Measurements from ENCODE around the gene MAGI2.
A peak's percentile ranks its signal among the peaks of the same experiment; 100 is the strongest.
"Not testable (repeated sequence)": the region's sequence is repeated elsewhere in the genome, so short reads cannot be mapped to it uniquely, and the experiment has no call there.

The MAGI2 gene

DNA sequence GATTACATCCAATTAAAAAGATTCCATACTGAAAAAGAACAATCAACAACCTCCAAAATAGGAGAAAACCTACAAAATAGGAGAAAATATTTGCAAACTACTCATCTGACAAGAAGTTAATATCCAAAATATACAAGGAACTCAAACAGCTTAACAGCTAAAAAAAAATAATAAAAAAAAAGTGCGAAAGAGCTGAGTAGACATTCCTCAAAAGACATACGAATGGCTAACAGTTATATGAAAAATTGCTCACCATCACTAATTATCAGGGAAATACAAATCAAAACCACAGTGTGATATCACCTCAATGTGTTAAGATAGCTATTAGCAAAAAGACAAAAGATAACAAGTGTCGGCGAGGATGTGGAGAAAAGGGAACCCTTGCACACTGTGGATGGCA lies 1204.6 kb downstream of the MAGI2 start:
- DNase-seq = no peak

DNA sequence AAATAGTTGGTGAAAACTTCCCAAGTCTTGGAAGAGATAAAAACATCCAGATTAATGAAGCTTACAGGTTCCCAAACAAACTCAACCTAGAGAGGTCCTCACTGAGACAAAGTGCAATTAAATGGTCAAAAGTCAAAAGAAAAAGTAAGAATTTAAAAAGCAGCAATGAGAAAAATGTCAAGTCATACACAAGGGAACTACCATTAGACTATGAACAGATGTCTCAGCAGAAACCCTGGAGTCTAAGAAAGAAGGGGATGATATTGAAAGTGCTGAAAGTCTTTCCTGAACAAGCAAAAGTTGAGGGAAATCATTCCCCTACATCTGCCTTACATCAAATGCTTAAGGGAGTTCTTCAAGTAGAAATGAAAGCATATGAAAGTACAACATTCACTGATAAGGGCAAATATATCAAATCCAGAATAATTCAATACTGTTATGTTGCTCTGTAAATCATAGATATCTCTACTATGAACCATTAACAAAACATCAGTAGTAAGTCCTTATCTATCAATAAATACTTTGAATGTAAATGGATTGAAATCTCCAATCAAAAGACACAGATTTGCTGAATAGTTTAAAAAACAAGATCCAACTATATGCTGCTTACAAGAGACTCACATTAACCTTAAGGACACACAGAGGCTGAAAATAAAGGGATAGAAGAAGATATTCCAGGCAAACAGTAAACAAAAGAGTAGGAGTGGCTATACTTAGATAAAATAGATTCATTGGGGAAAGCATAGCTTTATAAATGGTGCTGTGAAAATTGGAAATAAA lies 1205.4 kb downstream of the MAGI2 start:
- DNase-seq = no peak

DNA sequence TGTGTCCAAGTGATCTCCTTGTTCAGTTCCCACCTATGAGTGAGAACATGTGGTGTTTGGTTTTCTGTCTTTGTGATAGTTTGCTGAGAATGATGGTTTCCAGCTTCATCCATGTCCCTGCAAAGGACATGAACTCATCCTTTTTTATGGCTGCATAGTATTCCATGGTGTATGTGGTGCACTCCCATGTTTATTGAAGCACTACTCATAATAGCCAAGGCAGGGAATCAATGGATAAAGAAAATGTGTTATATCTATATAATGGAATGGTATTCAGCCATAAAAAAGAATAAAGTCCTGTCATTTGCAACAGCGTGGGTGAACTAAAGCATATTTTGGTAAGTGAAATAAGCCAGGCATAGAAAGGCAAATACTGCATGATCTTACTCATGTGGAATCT lies 1213.3 kb downstream of the MAGI2 start:
- DNase-seq = not testable (repeated sequence)

DNA sequence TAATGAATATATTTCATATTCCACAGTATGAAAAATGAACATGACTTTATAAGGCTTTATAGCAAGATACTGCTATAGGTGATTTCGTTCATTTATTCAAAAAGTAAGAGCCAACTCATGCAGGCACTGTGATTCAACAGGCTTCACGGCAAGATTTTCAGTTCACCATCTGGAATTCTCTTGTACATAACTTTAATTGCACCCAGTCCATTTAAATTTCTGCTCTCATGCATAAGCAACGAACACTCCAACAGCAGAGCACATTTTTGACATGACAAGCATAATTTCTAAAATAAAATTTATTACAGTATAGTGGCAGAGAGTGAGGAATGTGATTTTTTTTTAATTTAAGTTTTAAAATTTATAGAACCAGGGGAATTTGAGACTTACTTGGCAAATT lies 1218.8 kb downstream of the MAGI2 start:
- DNase-seq = no peak

DNA sequence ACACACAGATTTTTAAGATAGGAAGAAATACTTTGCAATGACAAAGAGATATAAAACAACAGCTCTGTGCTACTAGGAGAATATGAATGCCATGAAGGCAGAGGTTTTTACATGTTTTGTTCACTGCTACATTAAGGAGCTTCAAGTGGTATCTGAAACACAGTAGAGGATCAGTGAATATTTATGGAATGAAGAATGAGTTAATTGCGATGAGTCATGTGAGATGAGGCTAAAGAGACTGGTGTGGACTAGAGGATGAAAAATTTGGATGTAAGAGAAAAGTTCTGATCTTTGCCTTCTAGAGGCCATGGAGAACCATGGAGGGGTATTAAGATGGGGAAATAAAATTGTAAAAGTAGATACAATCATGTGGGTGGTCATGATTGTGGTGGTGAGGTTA lies 1220.7 kb downstream of the MAGI2 start:
- no peak for DNase-seq

DNA sequence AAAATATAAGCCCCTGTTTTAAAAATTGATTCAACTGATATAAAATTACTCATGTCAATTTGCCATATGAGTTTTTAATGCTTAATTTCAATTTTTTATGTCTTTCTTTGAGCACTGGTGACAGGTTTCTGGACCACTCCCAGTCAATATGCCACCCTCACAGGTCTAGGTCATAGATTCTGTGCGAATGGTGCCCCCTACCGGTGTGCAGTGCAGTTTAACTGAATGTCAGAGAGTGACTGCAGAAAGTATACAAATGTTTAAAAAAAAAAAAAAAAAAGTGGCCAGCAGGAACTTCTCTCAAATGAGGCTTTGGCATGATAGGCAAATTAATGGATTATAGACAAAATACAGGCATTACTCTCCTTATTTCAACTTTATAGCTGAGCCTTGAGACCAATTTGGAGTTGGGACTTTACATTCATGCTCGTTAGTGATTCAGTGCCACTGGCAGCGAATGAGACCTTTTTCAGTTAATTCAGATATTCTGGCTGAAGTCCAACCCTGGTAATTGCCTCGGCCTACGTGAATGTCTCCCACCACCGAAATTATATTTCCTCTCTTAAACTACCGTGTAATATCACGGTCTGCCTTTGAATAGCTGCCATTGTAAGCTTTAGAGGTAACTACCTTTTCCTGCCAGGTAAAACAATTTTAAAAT lies 1227.3 kb downstream of the MAGI2 start:
- DNase-seq = peak; percentile 38

DNA sequence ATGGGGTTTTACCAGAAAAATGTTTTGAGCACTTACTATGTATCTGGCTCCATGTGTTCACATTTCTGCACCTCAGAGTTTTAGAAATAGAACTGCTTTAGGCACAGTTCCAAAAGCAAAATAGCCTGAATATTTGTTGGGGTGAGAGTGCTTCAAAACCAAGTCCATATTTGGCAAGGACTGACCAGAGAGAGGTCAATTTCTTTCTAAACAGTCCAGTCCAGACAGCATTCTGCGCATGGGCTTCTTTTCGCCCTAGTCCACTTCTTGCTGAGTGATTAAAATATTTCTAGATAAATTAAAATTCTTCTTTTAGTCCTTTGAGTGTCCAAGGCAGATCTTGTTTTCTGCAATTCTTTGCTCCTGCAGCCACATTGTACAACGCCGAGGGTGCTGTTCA lies 1227.9 kb downstream of the MAGI2 start:
- no peak for DNase-seq

DNA sequence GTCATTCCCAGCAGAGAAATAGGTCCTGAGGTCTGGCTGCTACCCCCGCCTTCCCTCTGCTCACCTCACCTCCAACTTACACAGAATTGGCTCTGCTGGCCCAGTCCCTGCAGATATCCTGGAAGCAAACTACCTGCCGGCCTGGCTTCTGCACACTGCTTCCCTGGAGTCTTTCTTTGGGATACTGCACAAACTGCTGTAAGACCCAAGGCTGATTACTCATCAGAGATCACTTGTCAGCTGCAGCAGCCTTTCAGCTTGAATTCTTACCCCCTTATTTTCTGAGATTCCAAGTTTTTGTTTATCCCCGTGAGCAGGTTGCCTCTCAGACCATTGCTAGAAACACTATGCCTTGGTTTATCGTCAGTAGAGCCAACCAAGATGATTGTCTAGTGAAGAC lies 1228.5 kb downstream of the MAGI2 start:
- no peak for DNase-seq

DNA sequence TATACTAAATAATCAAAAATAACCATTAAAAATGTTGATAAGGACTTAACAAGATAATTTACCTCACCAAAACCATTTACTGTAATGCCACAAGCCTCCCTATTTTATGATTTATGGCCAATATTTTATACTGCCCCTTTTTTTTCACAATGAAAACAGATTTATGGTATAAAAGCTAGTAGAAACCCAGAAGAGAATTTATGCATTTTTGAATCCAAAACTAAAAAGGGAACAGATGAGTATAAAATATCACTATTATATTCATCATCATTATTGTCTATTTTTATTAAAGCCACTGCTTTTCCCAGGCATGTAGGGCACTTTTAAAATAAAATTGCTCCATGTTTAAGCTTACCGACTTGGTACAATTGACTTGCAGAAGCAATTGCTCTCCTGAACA lies 1229.9 kb downstream of the MAGI2 start:
- DNase-seq = no peak

DNA sequence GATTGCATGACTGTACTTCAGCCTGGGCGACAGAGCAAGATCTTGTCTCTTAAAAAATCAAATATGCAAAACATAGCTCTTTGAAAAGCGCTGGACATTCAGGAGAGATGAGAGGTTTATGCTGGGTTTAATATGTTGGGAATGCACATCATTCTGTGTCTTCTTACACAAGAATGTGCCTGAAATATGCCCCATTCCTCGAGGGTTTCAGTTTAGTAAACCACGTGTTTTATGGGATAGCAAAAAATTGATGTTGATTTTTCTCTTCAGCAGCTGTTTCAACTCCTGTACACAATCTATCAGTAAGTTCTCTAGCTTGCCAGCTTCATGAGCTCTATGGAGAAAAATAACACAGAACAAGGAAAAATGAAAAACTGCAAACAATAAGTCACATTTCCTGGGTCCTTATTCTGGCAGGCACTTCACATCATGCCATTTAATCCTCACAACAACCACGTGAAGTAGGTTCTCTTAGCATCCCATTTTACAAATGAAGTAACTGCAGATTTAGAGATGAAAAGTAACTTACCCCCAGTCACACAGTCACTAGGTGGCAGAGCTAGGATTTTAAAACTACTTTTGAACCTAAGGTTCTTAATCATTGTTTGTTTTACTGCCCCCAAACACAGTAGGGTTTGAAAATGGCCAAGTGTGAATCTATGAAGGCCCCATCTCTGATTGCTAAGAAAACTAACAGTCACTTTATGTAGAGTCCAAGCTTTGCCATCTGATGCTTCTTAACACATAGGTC lies 1231.3 kb downstream of the MAGI2 start:
- DNase-seq = no peak

DNA sequence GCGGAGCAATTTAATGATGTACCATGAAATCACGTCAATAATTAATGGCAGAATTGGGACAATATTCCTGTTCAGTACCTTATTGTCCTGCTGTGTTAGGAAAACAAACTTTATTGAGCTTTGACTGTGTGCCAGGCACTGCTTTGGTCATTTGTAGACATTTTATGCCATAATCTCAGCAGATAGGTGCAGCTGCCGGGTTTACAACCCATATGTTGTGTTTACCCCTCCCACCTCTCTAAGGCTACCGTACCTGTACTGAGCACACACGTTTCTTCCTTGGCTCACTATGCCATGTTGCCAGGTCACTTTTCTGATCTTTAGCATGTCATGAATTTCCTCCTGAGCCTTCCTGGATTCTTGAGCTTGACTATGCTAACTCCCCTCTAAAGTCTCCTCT lies 1232.7 kb downstream of the MAGI2 start:
- DNase-seq = no peak

DNA sequence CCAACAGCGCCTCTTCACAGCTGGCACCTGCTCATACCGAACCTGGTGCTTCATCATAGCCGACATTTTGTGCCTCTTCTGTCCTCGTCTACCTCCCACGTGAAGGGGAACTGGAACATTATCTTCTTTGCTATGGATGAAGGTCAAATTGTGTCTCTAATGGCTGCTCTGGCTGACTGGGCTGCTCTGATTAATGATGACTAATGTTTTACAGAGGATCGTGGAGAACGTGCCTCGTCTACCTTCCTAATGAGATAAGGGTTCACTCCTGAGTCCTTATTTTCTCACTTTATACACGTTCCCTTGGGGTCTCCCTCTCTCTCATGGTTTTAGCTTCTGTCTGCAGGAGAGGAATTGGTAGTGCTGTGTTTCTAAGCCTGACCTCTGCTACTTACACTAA lies 1234.6 kb downstream of the MAGI2 start:
- no peak for DNase-seq

DNA sequence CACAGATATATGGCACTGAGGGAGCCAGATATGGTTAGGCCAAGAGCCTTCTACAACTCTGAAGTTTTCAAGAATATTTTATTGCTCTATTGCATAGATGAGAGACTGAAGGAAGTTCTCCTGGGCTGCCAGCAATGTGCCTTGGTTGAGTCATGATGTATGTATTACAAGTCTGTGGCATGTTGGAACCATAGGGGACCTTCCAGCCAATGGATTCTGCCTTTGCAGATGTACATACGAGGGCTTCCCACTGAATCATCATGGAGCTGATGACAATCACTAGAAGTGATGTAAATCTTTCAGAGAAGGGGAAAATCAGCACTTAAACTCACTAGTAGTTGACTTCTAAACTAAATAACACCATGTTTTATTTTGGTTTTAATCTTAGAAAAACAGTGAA lies 1235.4 kb downstream of the MAGI2 start:
- no peak for DNase-seq

DNA sequence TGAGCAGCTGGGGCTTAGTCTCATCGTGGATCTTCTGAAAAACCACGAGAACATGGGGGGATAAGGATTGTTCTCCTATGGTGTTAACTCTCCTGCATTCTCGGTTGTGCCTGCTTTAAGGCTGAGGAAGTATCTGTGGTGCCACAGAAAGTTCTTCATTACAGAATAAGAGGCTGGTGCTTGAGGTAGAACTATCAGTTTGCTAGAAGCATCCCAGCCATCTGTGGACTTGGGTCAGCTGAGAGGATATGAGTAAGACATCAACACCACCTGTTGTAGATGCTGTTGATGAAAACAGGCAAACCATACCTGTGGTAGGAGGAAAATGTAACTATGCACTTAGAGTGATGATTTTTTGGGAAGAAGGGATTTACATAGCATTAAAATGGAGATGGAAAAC lies 1238.3 kb downstream of the MAGI2 start:
- DNase-seq = no peak

DNA sequence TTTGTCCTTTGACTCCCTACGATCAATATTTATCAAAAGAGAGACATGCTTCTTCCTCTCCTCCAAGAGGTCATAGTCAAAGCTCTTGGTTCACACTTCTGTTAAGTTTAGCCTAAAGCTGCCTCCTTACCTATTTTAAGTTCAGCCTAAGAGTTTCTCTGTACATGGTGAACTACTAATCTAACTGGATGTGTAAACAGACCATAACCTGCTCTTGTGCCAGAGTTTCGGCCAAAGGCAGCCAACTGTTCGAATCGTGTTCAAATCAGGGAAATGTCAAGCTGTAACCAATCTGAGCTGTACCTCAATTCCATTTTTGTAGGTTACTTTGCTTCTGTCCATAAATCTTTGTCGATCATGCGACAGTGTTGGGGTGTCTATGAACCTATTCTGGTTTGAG lies 1240.1 kb downstream of the MAGI2 start:
- DNase-seq = no peak

DNA sequence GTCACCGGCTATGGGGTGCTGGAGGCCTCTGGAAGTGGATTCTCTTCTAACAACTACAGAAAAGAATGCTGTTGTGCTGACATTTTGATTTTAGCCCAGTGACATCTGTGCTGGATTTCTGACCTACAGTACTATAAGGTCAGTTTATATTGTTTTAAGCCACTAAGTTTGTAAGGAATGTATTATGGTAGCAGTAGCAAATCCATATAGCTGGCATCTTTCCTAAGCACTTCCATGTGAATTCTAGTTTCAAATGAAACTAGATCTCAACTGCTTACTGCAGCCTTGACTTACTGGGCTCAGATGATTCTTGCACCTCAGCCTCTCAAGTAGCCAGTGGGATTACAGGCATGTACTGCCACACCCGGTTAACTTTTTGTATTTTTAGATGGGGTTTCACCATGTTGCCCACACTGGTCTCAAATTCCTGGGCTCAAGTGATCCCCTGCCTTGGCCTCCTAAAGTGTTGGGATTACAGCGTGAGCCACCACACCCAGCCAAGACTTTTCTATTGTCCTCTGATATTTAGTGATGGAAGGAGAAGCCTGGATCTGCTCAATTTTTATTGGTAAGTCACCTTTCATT lies 1240.9 kb downstream of the MAGI2 start:
- DNase-seq = no peak

DNA sequence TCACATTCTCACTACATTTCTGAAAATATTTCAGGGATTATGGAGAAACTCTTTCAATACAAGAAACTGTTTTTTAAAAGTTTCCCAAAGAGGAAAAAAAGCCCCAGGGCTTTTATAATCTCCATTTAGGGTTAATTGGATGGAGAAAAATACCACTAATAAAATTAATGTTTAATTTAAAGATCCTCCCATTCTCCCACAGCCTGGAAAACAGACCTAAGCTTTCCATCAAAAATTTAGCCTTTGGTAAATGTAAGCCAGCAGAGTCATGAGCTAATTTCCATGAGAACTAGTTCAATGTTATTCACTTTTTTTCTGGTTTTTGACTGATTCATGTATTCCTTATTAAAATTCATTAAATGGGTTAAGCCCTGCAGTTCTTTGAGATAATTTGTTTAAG lies 1246.2 kb downstream of the MAGI2 start:
- DNase-seq = no peak

DNA sequence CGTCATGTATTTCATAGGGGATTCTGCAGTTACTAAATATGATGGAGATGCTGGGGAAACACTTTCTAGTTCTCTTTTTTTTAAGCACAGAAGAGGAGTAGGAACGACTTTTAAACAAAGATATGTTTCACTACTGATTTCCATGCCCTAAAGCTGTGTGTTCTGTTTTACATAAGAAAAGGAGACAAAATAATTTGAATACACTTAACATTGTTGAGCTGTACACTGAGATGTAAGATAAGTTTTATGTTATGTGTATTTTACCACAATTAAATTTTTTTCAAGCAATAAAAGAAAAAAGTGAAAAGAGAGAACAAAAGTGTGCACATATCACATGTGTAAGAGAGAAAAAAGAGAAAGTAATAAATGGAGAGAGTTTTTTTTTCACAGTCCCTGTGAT lies 1246.7 kb downstream of the MAGI2 start:
- DNase-seq = no peak

DNA sequence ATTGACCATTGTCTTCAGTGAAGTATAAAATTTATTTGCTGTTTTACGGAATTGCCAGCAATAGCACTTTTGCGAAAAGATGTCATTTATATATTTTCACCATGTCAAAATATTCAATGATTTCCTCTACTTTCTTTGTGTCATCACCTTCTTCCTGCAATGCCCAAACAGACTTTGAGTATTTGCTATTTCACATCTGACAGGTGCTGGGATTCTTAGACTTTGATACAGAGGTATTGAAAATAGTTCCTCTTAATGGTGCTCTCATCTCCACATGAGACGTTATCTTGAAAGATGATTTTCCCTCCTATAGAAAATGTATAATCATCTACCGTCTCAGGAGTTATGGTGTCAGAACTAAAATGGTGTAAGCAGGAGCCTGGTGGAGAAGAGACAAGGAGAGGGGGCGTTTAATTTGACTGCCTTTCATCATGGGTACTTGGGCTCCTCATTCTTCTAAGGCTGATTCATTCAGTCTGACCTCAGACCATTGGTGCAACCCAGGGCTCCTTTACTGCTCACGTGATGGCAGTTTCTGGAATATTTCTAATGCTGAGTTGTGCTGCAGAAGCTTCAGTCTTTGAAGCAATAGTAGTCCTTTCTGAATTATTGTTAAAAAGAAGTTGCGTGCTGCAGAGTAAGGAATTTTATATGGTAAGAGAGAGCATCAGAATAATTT lies 1250.3 kb downstream of the MAGI2 start:
- DNase-seq = peak; percentile 20

DNA sequence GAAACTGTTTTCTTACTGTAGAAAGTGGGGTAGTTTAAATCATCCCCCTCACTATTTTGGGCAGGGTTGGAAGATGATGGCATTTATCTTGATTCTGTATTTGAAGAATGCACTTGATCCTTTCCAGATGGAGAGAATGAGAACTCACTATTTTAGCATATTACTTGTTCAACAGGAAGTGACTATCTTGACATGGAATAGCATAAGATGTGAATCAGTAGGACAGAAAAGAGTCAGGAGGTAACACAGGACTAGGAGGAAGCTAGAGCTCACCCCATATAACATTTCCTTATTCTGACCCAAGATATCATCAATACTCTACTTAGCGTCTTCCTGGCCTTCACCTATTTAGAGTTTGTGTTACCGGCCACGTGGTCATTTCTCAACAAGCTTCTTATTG lies 1254.7 kb downstream of the MAGI2 start:
- DNase-seq = no peak

DNA sequence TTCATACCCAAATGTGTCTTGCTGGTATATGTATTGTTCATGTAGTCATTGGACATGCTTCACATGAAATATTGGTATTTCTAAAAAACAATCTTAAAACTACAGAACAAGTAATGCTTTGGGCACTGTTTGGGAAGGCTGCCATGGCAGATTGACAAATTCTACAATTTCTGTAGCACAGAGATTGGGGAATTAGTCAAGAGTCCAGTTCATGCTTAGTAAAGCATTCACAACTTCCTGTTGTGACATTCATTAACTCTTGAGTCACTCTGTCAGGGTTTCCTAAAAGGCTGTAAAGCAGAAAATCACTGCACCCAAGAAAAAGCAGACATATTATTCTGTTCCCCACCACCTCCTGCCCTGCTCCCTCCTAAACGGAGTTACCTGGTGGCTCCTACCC lies 1256.0 kb downstream of the MAGI2 start:
- no peak for DNase-seq

DNA sequence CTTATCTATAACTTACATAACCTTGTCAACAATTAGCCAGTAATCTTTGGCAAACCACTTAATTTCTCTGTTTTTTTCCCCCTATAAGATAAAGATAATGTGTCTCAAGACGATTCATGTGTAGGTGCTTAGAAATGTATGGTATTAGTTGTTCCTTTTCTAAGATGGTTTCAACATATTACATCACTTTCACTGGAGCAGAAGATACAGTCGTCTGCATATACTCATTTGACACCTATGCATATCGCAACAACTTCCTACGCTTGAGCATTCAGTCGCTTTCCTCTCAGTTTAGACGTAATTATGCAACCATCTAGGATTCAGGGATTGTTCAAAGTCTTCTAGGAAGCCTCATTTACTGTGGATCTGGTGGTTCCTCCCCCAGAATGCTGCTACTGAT lies 1258.2 kb downstream of the MAGI2 start:
- no peak for DNase-seq

DNA sequence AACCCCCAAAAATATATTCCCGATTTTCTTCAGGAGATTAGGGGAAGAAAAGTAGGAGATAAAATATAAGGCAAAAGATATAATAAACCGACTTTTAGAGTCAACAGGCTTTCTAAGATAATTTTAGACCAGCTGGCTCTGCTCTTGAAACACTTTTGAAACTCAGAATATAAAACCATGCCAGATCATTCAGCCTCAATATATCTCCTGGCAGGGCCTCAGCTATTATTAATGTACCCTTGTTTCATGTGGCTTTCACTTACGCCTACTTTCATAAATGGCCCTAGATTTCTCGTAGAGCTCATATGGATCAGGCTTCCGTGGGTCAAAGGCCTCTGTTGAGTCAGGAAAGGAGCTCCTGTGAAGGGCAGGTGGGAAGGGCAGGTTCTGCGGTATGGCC lies 1258.9 kb downstream of the MAGI2 start:
- DNase-seq = no peak
